Measurements from ENCODE around the gene SNX10.

SNX10 gene

GRCh38 chr7:26363465-26363864, 71.8 kb downstream of the SNX10 start:
- no peaks in the 10 kb centered on the region for H3K9me3 ChIP-seq (ENCODE audit: control insufficient read depth, insufficient read depth, low read length)
- H3K36me3 ChIP-seq (ENCODE audit: control insufficient read depth, insufficient read depth, low read length) = no peaks in the 10 kb centered on the region
- no peak overlapping the region for H3K9ac ChIP-seq (ENCODE audit: low read depth, low read length)
- no peak overlapping the region for H3K4me3 ChIP-seq (ENCODE audit: low read depth, low read length)
- H3K27me3 ChIP-seq (ENCODE audit: control insufficient read depth, insufficient read depth, low read length) = no peaks in the 10 kb centered on the region
- no peaks in the 10 kb centered on the region for H3K4me1 ChIP-seq (ENCODE audit: control insufficient read depth, insufficient read depth, low read length)

- Histone ChIP-seq H3K27me3 (ENCODE audit: control insufficient read depth, insufficient read depth, low read length) (no peaks in the 10 kb centered on the region), H3K9ac (ENCODE audit: low read depth, low read length) (no peak overlapping the region), H3K9me3 (ENCODE audit: control insufficient read depth, insufficient read depth, low read length) (no peaks in the 10 kb centered on the region), H3K4me3 (ENCODE audit: low read depth, low read length) (no peak overlapping the region), H3K4me1 (ENCODE audit: control insufficient read depth, insufficient read depth, low read length) (no peaks in the 10 kb centered on the region), H3K36me3 (ENCODE audit: control insufficient read depth, insufficient read depth, low read length) (no peaks in the 10 kb centered on the region)
Measured at GRCh38 chr7:26365077-26365900, 73.6 kb downstream of the SNX10 start.

- no peaks in the 10 kb centered on the region for H3K4me1 ChIP-seq (ENCODE audit: control insufficient read depth, insufficient read depth, low read length)
- no peak overlapping the region for H3K4me3 ChIP-seq (ENCODE audit: low read depth, low read length)
- H3K9me3 ChIP-seq (ENCODE audit: control insufficient read depth, insufficient read depth, low read length) = no peaks in the 10 kb centered on the region
- H3K27me3 ChIP-seq (ENCODE audit: control insufficient read depth, insufficient read depth, low read length) = no peaks in the 10 kb centered on the region
- no peaks in the 10 kb centered on the region for H3K36me3 ChIP-seq (ENCODE audit: control insufficient read depth, insufficient read depth, low read length)
- H3K9ac ChIP-seq (ENCODE audit: low read depth, low read length) = no peak overlapping the region
Measured at GRCh38 chr7:26365901-26366275, 74.2 kb downstream of the SNX10 start.

GRCh38 chr7:26367219-26367711, 75.6 kb downstream of the SNX10 start:
- Histone ChIP-seq H3K9me3 (ENCODE audit: control insufficient read depth, insufficient read depth, low read length) (no peaks in the 10 kb centered on the region), H3K36me3 (ENCODE audit: control insufficient read depth, insufficient read depth, low read length) (no peaks in the 10 kb centered on the region), H3K27me3 (ENCODE audit: control insufficient read depth, insufficient read depth, low read length) (no peaks in the 10 kb centered on the region), H3K9ac (ENCODE audit: low read depth, low read length) (no peak overlapping the region), H3K4me3 (ENCODE audit: low read depth, low read length) (no peak overlapping the region), H3K4me1 (ENCODE audit: control insufficient read depth, insufficient read depth, low read length) (no peaks in the 10 kb centered on the region)

- no peaks in the 10 kb centered on the region for H3K4me1 ChIP-seq (ENCODE audit: control insufficient read depth, insufficient read depth, low read length)
- no peaks in the 10 kb centered on the region for H3K9me3 ChIP-seq (ENCODE audit: control insufficient read depth, insufficient read depth, low read length)
- no peak overlapping the region for H3K4me3 ChIP-seq (ENCODE audit: low read depth, low read length)
- no peak overlapping the region for H3K9ac ChIP-seq (ENCODE audit: low read depth, low read length)
- no peaks in the 10 kb centered on the region for H3K36me3 ChIP-seq (ENCODE audit: control insufficient read depth, insufficient read depth, low read length)
- no peaks in the 10 kb centered on the region for H3K27me3 ChIP-seq (ENCODE audit: control insufficient read depth, insufficient read depth, low read length)
Measured at GRCh38 chr7:26368542-26368941, 76.9 kb downstream of the SNX10 start.

GRCh38 chr7:26369593-26369992, 77.9 kb downstream of the SNX10 start:
- H3K4me1 ChIP-seq (ENCODE audit: control insufficient read depth, insufficient read depth, low read length) = peaks cover 1% of the 10 kb centered on the region
- H3K36me3 ChIP-seq (ENCODE audit: control insufficient read depth, insufficient read depth, low read length) = no peaks in the 10 kb centered on the region
- no peak overlapping the region for H3K4me3 ChIP-seq (ENCODE audit: low read depth, low read length)
- no peak overlapping the region for H3K9ac ChIP-seq (ENCODE audit: low read depth, low read length)
- no peaks in the 10 kb centered on the region for H3K27me3 ChIP-seq (ENCODE audit: control insufficient read depth, insufficient read depth, low read length)
- H3K9me3 ChIP-seq (ENCODE audit: control insufficient read depth, insufficient read depth, low read length) = no peaks in the 10 kb centered on the region

- Histone ChIP-seq H3K27me3 (ENCODE audit: control insufficient read depth, insufficient read depth, low read length) (no peaks in the 10 kb centered on the region), H3K9me3 (ENCODE audit: control insufficient read depth, insufficient read depth, low read length) (no peaks in the 10 kb centered on the region), H3K4me3 (ENCODE audit: low read depth, low read length) (no peak overlapping the region), H3K9ac (ENCODE audit: low read depth, low read length) (no peak overlapping the region), H3K36me3 (ENCODE audit: control insufficient read depth, insufficient read depth, low read length) (no peaks in the 10 kb centered on the region), H3K4me1 (ENCODE audit: control insufficient read depth, insufficient read depth, low read length) (peaks cover 5% of the 10 kb centered on the region)
Measured at GRCh38 chr7:26370011-26370410, 78.3 kb downstream of the SNX10 start.

- peaks cover 11% of the 10 kb centered on the region for H3K4me1 ChIP-seq (ENCODE audit: control insufficient read depth, insufficient read depth, low read length)
- H3K36me3 ChIP-seq (ENCODE audit: control insufficient read depth, insufficient read depth, low read length) = no peaks in the 10 kb centered on the region
- H3K27me3 ChIP-seq (ENCODE audit: control insufficient read depth, insufficient read depth, low read length) = peaks cover 2% of the 10 kb centered on the region
- no peak overlapping the region for H3K9ac ChIP-seq (ENCODE audit: low read depth, low read length)
- H3K9me3 ChIP-seq (ENCODE audit: control insufficient read depth, insufficient read depth, low read length) = no peaks in the 10 kb centered on the region
- no peak overlapping the region for H3K4me3 ChIP-seq (ENCODE audit: low read depth, low read length)
Measured at GRCh38 chr7:26372249-26372648, 80.6 kb downstream of the SNX10 start.

- H3K4me1 ChIP-seq (ENCODE audit: control insufficient read depth, insufficient read depth, low read length) = peaks cover 11% of the 10 kb centered on the region
- H3K27me3 ChIP-seq (ENCODE audit: control insufficient read depth, insufficient read depth, low read length) = peaks cover 6% of the 10 kb centered on the region
- no peaks in the 10 kb centered on the region for H3K9me3 ChIP-seq (ENCODE audit: control insufficient read depth, insufficient read depth, low read length)
Measured at GRCh38 chr7:26372704-26373103, 81.0 kb downstream of the SNX10 start.

GRCh38 chr7:26374647-26375373, 83.1 kb downstream of the SNX10 start:
- Histone ChIP-seq H3K9me3 (ENCODE audit: control insufficient read depth, insufficient read depth, low read length) (no peaks in the 10 kb centered on the region), H3K4me3 (ENCODE audit: low read depth, low read length) (no peak overlapping the region), H3K36me3 (ENCODE audit: control insufficient read depth, insufficient read depth, low read length) (no peaks in the 10 kb centered on the region), H3K27me3 (ENCODE audit: control insufficient read depth, insufficient read depth, low read length) (peaks cover 6% of the 10 kb centered on the region), H3K4me1 (ENCODE audit: control insufficient read depth, insufficient read depth, low read length) (peaks cover 11% of the 10 kb centered on the region), H3K9ac (ENCODE audit: low read depth, low read length) (no peak overlapping the region)

More at GRCh38 chr7:26372704-26373103, 81.0 kb downstream of the SNX10 start:
- H3K36me3 ChIP-seq (ENCODE audit: control insufficient read depth, insufficient read depth, low read length) = no peaks in the 10 kb centered on the region
- H3K4me3 ChIP-seq (ENCODE audit: low read depth, low read length) = no peak overlapping the region
- no peak overlapping the region for H3K9ac ChIP-seq (ENCODE audit: low read depth, low read length)

- Histone ChIP-seq H3K4me1 (ENCODE audit: control insufficient read depth, insufficient read depth, low read length) (peaks cover 11% of the 10 kb centered on the region), H3K36me3 (ENCODE audit: control insufficient read depth, insufficient read depth, low read length) (no peaks in the 10 kb centered on the region), H3K9ac (ENCODE audit: low read depth, low read length) (no peak overlapping the region), H3K9me3 (ENCODE audit: control insufficient read depth, insufficient read depth, low read length) (no peaks in the 10 kb centered on the region), H3K4me3 (ENCODE audit: low read depth, low read length) (peak overlapping the region; percentile 73), H3K27me3 (ENCODE audit: control insufficient read depth, insufficient read depth, low read length) (peaks cover 6% of the 10 kb centered on the region)
Measured at GRCh38 chr7:26375726-26376174, 84.1 kb downstream of the SNX10 start.

Measured in iPS-15b (cell line).